Hepatocyte (in vitro differentiated cells): Measurements from ENCODE around the gene PPAT.
"Not testable (repeated sequence)": the region's sequence is repeated elsewhere in the genome, so short reads cannot be mapped to it uniquely, and the experiment has no call there.

Experiments used
- EZH2 ChIP-seq: fragments of 200-600 bp; sonication (generic); IDR thresholded peaks from 2 replicates; pipeline ENCODE4 v1.6.1; 2016; ENCODE audit warnings: antibody characterized with exemption, mild to moderate bottlenecking, borderline replicate concordance
- EZH2phosphoT487 ChIP-seq: fragments of 200-600 bp; sonication (generic); IDR thresholded peaks from one replicate; pipeline ENCODE4 v1.6.1; 2018; ENCODE audit warnings: antibody characterized with exemption, mild to moderate bottlenecking, low read depth, moderate library complexity; ENCODE audit not compliant: unreplicated experiment, severe bottlenecking
- TF ChIP-seq, protein P1 (sequence below): fragments of 200-600 bp; sonication (generic); IDR thresholded peaks from 2 replicates; pipeline ENCODE4 v1.5.1; 2016; ENCODE audit warnings: antibody characterized with exemption, mild to moderate bottlenecking; ENCODE audit not compliant: poor library complexity

DNA sequence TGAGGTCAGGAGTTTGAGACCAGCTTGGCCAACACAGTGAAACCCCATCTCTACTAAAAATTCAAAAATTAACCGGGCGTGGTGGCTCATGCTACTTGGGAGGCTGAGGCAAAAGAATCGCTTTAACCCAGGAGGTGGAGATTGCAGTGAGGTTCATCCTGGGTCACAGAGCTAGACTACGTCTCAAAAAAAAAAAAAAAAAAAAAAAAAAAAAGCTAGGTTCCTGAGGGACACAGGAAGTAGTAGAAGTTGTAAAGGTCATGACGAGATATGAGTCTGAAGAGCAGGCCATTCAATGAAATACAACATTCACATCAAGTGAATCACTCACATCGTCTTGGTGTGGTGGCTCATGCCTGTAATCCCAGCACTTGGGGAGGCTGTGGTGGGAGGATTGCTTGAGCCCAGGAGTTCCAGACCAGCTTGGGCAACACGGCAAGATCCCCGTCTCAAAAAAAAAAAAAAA is 30.9 kb upstream of the PPAT start:
- TF ChIP-seq, protein P1, sequence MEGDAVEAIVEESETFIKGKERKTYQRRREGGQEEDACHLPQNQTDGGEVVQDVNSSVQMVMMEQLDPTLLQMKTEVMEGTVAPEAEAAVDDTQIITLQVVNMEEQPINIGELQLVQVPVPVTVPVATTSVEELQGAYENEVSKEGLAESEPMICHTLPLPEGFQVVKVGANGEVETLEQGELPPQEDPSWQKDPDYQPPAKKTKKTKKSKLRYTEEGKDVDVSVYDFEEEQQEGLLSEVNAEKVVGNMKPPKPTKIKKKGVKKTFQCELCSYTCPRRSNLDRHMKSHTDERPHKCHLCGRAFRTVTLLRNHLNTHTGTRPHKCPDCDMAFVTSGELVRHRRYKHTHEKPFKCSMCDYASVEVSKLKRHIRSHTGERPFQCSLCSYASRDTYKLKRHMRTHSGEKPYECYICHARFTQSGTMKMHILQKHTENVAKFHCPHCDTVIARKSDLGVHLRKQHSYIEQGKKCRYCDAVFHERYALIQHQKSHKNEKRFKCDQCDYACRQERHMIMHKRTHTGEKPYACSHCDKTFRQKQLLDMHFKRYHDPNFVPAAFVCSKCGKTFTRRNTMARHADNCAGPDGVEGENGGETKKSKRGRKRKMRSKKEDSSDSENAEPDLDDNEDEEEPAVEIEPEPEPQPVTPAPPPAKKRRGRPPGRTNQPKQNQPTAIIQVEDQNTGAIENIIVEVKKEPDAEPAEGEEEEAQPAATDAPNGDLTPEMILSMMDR, result not testable (repeated sequence)
- TF ChIP-seq EZH2phosphoT487, EZH2: not testable (repeated sequence)
